ENCODE data around the gene MIGA2.

DNA sequence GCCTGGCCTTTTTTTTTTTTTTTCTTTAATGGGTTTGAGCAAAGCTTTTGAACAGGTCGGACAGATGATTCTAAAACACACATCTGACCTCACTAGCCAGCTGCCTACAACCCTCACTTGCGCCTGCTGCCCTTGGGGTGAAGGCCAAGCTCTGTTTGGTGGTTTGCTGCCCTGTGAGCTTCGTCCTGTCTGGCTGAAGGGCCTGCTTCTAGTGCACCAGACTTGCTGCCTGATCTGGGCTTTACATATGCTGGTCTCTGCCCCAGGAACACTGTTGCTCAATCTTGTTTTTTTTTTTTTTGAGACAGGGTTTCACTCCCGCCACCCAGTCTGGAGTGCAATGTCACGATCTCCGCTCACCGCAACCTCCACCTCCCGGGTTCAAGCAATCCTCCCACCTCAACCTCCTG is 28.1 kb downstream of the MIGA2 start:
- TF ChIP-seq, protein P1, sequence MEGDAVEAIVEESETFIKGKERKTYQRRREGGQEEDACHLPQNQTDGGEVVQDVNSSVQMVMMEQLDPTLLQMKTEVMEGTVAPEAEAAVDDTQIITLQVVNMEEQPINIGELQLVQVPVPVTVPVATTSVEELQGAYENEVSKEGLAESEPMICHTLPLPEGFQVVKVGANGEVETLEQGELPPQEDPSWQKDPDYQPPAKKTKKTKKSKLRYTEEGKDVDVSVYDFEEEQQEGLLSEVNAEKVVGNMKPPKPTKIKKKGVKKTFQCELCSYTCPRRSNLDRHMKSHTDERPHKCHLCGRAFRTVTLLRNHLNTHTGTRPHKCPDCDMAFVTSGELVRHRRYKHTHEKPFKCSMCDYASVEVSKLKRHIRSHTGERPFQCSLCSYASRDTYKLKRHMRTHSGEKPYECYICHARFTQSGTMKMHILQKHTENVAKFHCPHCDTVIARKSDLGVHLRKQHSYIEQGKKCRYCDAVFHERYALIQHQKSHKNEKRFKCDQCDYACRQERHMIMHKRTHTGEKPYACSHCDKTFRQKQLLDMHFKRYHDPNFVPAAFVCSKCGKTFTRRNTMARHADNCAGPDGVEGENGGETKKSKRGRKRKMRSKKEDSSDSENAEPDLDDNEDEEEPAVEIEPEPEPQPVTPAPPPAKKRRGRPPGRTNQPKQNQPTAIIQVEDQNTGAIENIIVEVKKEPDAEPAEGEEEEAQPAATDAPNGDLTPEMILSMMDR (IDR thresholded peaks at IDR 0.05): no peak
- TF ChIP-seq JUN (IDR thresholded peaks at IDR 0.05): no peak
- TF ChIP-seq RAD21 (conservative IDR thresholded peaks at IDR 0.05 in 1 of 2, IDR thresholded peaks at IDR 0.05 in 1 of 2): no peak
- TF ChIP-seq RCOR1 (IDR thresholded peaks at IDR 0.05; ENCODE audit: low read depth, low read length): no peak
- TF ChIP-seq POLR2A (IDR thresholded peaks at IDR 0.05; ENCODE audit: low read length): no peak
- TF ChIP-seq PHF8 (IDR thresholded peaks at IDR 0.05; ENCODE audit: borderline replicate concordance, low read depth): no peak
- TF ChIP-seq CEBPB (IDR thresholded peaks at IDR 0.05): no peak

All from A549 (cell line).